AG04449 (cell line): ENCODE results near the gene TIMP4.

ENCODE experiments used
- CTCF ChIA-PET: fragments of 350-600 bp; formaldehyde crosslinking; extraction: SDS; loops from one replicate; lab custom pipeline; 2021; ENCODE audit warnings: antibody characterized with exemption; lab: Yijun Ruan, JAX
- POLR2A ChIA-PET: fragments of 400-600, 350-600 bp; formaldehyde crosslinking; extraction: SDS; loops from one replicate; lab custom pipeline; 2020; ENCODE audit warnings: antibody characterized with exemption, inconsistent platforms; lab: Yijun Ruan, JAX
- DNase-seq: peaks from one replicate; pipeline ENCODE4 v3.0.0-alpha.2; 2010; ENCODE audit warnings: low read depth, low spot score
- H3K4me3 ChIP-seq: 2 replicates; pipeline ENCODE4 v1.5.1; 2011; ENCODE audit warnings: low read depth, mild to moderate bottlenecking, control low read depth, low read length
- CTCF ChIP-seq: IDR thresholded peaks from one replicate; pipeline ENCODE4 v1.5.1; 2011; ENCODE audit warnings: mild to moderate bottlenecking, moderate library complexity, low read length, control low read depth, inconsistent platforms; ENCODE audit not compliant: insufficient read depth; ENCODE audit errors: missing control alignments

The TIMP4 gene

GRCh38 chr3:12131351-12132090, 27.2 kb downstream of the TIMP4 start:
- POLR2A ChIA-PET = no interaction called here
- CTCF ChIA-PET = interaction anchor here (0.6 to 17.1 kb wide), 5 partner anchors 8 to 759 kb away, joined by 3 to 808 read pairs (median 3); partner anchors contain the start of gene TSEN2
- H3K4me3 ChIP-seq = no peak overlapping the region
- TF ChIP-seq CTCF = no peak
- DNase-seq = no peak

GRCh38 chr3:12127391-12127790, 31.3 kb downstream of the TIMP4 start:
- POLR2A ChIA-PET = no interaction called here
- DNase-seq = no peak
- H3K4me3 ChIP-seq = no peak overlapping the region
- no peak for TF ChIP-seq CTCF
- CTCF ChIA-PET = interaction anchor here (0.8 kb wide), 1 partner anchor 352 kb away, joined by 3 read pairs; no protein-coding TSS in a partner anchor

- no peak overlapping the region for H3K4me3 ChIP-seq
- TF ChIP-seq CTCF = no peak
- no peak for DNase-seq
- POLR2A ChIA-PET = no interaction called here
- CTCF ChIA-PET = interaction anchor here (0.8 to 1.7 kb wide), 3 partner anchors 9 to 354 kb away, joined by 3 to 5 read pairs (median 5); no protein-coding TSS in a partner anchor
Observed at GRCh38 chr3:12125772-12126171, 32.9 kb downstream of the TIMP4 start.

GRCh38 chr3:12121466-12121865, 37.2 kb downstream of the TIMP4 start:
- TF ChIP-seq CTCF = no peak
- CTCF ChIA-PET = interaction anchor here (1.4 kb wide), 1 partner anchor 13 kb away, joined by 5 read pairs; no protein-coding TSS in a partner anchor
- POLR2A ChIA-PET = no interaction called here
- no peak for DNase-seq
- no peak overlapping the region for H3K4me3 ChIP-seq

GRCh38 chr3:12120374-12121140, 38.2 kb downstream of the TIMP4 start:
- CTCF ChIA-PET = interaction anchor here (1.0 to 1.2 kb wide), 2 partner anchors 9 to 22 kb away, joined by 3 read pairs; no protein-coding TSS in a partner anchor
- H3K4me3 ChIP-seq = no peak overlapping the region
- no peak for TF ChIP-seq CTCF
- POLR2A ChIA-PET = no interaction called here
- no peak for DNase-seq

- no peak for TF ChIP-seq CTCF
- ChIA-PET CTCF (interaction anchor here (0.8 kb wide), 1 partner anchor 18 kb away, joined by 3 read pairs; no protein-coding TSS in a partner anchor), POLR2A (no interaction called here)
- DNase-seq = no peak
- no peak overlapping the region for H3K4me3 ChIP-seq
Observed at GRCh38 chr3:12117473-12117872, 41.2 kb downstream of the TIMP4 start.
